Neural progenitor cell (in vitro differentiated cells): Measurements from ENCODE around the gene ASPN.

ENCODE experiments used
- EZH2 ChIP-seq: fragments of 200-600 bp; sonication (generic); IDR thresholded peaks from 2 replicates; pipeline ENCODE4 v1.6.1; 2017; ENCODE audit warnings: antibody characterized with exemption, mild to moderate bottlenecking, moderate library complexity
- EZH2phosphoT487 ChIP-seq: fragments of 200-600 bp; sonication (generic); IDR thresholded peaks from 2 replicates; pipeline ENCODE4 v1.6.1; 2017; ENCODE audit warnings: antibody characterized with exemption
- TF ChIP-seq, protein P1 (sequence below): fragments of 200-600 bp; sonication (generic); IDR thresholded peaks from 2 replicates; pipeline ENCODE4 v1.5.1; 2017; ENCODE audit warnings: antibody characterized with exemption, mild to moderate bottlenecking

DNA sequence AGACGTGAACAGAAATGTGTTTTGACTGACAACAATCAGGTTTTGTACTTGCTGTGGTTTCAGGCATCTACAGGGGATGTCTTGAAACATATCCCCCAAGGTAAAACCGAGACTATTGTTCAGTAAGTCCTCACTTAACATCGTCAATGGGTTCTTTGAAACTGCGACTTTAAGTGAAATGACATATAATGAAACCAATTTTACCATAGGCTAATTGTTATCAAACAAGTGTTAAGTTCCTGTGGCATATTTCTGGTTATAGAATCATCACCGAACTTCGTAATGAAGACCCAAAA lies 41.6 kb downstream of the ASPN start:
- TF ChIP-seq, protein P1, sequence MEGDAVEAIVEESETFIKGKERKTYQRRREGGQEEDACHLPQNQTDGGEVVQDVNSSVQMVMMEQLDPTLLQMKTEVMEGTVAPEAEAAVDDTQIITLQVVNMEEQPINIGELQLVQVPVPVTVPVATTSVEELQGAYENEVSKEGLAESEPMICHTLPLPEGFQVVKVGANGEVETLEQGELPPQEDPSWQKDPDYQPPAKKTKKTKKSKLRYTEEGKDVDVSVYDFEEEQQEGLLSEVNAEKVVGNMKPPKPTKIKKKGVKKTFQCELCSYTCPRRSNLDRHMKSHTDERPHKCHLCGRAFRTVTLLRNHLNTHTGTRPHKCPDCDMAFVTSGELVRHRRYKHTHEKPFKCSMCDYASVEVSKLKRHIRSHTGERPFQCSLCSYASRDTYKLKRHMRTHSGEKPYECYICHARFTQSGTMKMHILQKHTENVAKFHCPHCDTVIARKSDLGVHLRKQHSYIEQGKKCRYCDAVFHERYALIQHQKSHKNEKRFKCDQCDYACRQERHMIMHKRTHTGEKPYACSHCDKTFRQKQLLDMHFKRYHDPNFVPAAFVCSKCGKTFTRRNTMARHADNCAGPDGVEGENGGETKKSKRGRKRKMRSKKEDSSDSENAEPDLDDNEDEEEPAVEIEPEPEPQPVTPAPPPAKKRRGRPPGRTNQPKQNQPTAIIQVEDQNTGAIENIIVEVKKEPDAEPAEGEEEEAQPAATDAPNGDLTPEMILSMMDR = no peak
- TF ChIP-seq EZH2phosphoT487 (no peak), EZH2 (no peak)
